RWPE1 (cell line): ENCODE data around the gene DMXL1.

ENCODE experiments used
- CTCF ChIA-PET: fragments of 350-600 bp; sonication (Branson Sonifier 250); formaldehyde crosslinking; extraction: SDS; loops from one replicate; lab custom pipeline; 2021; lab: Yijun Ruan, JAX
- POLR2A ChIA-PET: fragments of 400-600 bp; formaldehyde crosslinking; extraction: SDS; loops from one replicate; lab custom pipeline; 2020; ENCODE audit warnings: antibody characterized with exemption; ENCODE audit not compliant: low non-redundant PET; lab: Yijun Ruan, JAX
- DNase-seq: peaks from one replicate; pipeline ENCODE4 v3.0.0; 2012; ENCODE audit warnings: low spot score
- H3K27ac ChIP-seq: fragments of 450-650 bp; 2 replicates; pipeline ENCODE4 v1.5.1; 2017
- TF ChIP-seq, protein P1 (sequence below): fragments of 450-650 bp; conservative IDR thresholded peaks from 2 replicates; pipeline ENCODE4 v1.5.1; 2017; ENCODE audit warnings: low read depth, mild to moderate bottlenecking

Gene DMXL1

GRCh38 chr5:119048246-119048645, 22.6 kb upstream of the DMXL1 start:
- CTCF ChIA-PET = no interaction called here
- DNase-seq = no peak
- H3K27ac ChIP-seq = no peak overlapping the region
- POLR2A ChIA-PET = no interaction called here
- TF ChIP-seq, protein P1, sequence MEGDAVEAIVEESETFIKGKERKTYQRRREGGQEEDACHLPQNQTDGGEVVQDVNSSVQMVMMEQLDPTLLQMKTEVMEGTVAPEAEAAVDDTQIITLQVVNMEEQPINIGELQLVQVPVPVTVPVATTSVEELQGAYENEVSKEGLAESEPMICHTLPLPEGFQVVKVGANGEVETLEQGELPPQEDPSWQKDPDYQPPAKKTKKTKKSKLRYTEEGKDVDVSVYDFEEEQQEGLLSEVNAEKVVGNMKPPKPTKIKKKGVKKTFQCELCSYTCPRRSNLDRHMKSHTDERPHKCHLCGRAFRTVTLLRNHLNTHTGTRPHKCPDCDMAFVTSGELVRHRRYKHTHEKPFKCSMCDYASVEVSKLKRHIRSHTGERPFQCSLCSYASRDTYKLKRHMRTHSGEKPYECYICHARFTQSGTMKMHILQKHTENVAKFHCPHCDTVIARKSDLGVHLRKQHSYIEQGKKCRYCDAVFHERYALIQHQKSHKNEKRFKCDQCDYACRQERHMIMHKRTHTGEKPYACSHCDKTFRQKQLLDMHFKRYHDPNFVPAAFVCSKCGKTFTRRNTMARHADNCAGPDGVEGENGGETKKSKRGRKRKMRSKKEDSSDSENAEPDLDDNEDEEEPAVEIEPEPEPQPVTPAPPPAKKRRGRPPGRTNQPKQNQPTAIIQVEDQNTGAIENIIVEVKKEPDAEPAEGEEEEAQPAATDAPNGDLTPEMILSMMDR = no peak

DNA sequence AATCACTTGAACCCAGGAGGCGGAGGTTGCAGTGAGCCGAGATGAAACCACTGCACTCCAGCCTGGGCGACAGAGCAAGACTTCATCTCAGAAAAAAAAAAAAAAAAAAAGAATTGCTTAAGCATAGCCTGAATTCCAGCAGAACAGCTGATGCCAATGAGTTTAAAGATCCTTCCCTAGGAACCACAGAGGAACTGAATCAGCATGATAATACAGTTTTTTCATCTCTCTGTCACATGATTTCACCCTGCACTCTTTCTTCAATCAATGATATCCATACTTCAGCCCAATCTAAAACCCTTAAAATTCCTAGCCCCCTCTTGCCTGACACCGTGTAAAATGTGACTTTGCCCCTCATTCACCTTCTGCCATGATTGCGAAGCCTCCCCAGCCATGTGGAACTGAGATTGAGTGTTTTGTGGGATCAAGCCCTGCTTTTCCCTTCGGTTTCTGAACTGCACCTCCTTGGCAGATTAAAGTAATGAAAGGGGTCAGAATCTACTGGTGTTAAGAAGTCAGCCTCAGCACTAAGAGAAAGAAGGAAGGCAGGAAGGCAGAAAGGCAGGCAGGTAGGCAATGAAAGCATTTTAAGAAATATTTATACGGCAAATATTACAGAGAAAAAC, 20.9 kb upstream of the DMXL1 start:
- POLR2A ChIA-PET = no interaction called here
- no peak overlapping the region for H3K27ac ChIP-seq
- CTCF ChIA-PET = interaction anchor here (0.6 kb wide), 1 partner anchor 572 kb away, joined by 5 read pairs; no protein-coding TSS in a partner anchor
- DNase-seq = no peak
- TF ChIP-seq, protein P1 = no peak

DNA sequence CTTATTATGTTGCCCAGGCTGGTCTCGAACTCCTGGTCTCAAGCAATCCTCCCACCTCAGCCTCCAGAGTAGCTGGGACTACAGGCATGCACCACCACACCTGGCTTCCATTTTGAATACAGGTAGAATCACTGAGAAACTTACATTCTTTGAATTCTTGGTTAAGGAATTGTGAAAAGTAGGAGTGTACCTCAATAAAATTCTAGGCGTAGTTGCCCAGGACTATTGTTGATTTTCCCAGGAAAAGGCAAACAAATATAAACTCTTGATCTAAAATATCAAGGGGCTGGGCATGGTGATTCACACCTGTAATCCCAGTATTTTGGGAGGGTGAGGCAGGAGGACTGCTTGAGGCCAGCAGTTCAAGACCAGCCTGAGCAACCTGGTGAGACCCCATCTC, 16.8 kb upstream of the DMXL1 start:
- TF ChIP-seq, protein P1 = no peak
- DNase-seq = no peak
- CTCF ChIA-PET = no interaction called here
- H3K27ac ChIP-seq = no peak overlapping the region
- POLR2A ChIA-PET = no interaction called here

DNA sequence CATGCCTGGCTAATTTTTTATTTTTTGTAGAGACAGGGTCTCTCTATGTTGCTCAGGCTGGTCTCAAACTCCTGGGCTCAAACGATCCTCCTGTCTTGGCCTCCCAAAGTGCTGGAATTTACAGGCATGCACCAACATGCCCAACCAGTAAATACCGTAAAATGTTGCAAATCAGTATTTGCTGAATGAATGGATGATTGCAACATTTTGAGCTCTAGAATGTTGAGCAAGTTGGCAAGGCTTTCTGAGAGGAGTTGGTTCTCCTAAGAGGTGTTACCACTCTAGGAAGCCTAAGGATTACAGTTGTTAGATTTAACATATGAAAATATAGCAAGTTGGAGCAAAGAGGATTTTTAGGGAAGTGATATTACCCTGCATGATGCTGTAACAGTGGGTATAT, 15.6 kb upstream of the DMXL1 start:
- TF ChIP-seq, protein P1 = no peak
- CTCF ChIA-PET = interaction anchor here (0.5 to 0.6 kb wide), 3 partner anchors 11 to 411 kb away, joined by 3 to 8 read pairs (median 3); no protein-coding TSS in a partner anchor
- no peak for DNase-seq
- no peak overlapping the region for H3K27ac ChIP-seq
- POLR2A ChIA-PET = interaction anchor here (0.6 kb wide), 1 partner anchor 25 kb away, joined by 5 read pairs; no protein-coding TSS in a partner anchor

DNA sequence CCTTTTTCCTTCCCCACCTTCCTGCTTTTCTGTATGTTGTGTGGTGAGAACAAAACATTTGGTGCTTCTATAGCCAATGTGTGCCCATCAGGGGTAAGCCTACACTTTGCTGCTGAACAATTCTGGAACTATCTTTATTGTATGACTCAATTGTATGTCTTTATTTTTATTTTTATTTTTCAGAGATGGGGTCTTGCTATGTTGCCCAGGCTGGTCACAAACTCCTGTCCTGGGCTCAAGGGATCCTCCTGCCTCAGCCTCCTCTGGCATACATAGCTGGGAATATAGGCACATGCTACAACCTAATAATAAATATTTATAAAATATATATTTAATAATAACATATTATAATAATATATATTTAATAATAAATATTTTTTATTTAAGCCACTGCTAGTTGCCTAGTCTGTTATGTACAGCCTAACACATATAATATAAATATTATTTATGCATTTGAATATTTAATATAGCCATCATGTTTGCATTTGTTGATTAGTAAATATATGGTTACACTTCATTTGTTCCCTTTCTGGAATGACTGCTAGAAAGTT, 11.8 kb upstream of the DMXL1 start:
- POLR2A ChIA-PET = no interaction called here

DNA sequence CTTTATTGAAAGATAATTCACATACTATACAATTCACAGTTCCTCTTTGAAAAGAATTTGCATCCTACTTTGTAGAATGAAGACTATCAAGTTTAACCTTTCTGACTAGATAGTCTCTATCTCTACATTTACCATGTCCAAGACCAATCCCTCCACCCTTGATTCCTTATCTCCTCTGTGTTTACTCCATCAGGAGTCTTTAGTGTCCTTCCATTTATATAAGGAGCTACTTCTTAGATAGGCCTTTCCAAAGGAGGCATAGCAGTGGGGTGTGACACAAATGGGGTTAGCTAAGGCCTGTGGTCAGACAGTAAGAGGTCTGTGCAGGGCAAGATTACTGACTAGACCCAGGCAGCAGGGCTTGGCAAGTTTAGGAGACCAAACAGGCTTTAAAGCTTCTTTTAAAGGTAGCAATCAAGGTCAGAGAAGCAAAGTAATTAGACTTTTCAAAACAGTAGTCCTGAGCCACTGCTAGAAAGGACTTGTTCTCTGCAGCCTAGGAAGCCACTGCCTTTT, 11.1 kb upstream of the DMXL1 start:
- TF ChIP-seq, protein P1 = no peak
- DNase-seq = no peak
- CTCF ChIA-PET = no interaction called here
- H3K27ac ChIP-seq = no peak overlapping the region
- POLR2A ChIA-PET = no interaction called here

More for the DNA sequence above, 11.8 kb upstream of the DMXL1 start:
- no peak for DNase-seq
- TF ChIP-seq, protein P1 = no peak
- H3K27ac ChIP-seq = no peak overlapping the region
- CTCF ChIA-PET = no interaction called here
